BJ (cell line): ENCODE measurements around the gene SMCO1. TPM values are rescaled to one million over a fixed set of nuclear protein-coding genes. Genes with fewer than 3 reads are reported as not detected.
"Not testable (repeated sequence)": the region's sequence is repeated elsewhere in the genome, so short reads cannot be mapped to it uniquely, and the experiment has no call there.

Experiments used
- CTCF ChIA-PET: fragments of 350-600 bp; formaldehyde crosslinking; extraction: SDS; loops from one replicate; lab custom pipeline; 2021; ENCODE audit warnings: antibody characterized with exemption, inconsistent platforms; lab: Yijun Ruan, JAX
- POLR2A ChIA-PET: fragments of 300-600 bp; sonication (Branson Sonifier 250); formaldehyde crosslinking; extraction: SDS; loops from one replicate; lab custom pipeline; 2021; ENCODE audit warnings: antibody characterized with exemption; lab: Charles Lee
- DNase-seq: peaks from one replicate; pipeline ENCODE4 v3.0.0-alpha.2; 2011; ENCODE audit warnings: low read depth
- H3K27me3 ChIP-seq: 2 replicates; pipeline ENCODE4 v1.6.0; 2011; ENCODE audit warnings: low read length; ENCODE audit not compliant: control insufficient read depth, insufficient read depth
- H3K36me3 ChIP-seq: 2 replicates; pipeline ENCODE4 v1.5.1; 2011; ENCODE audit warnings: low read length; ENCODE audit not compliant: control insufficient read depth, insufficient read depth
- H3K4me3 ChIP-seq: 2 replicates; pipeline ENCODE4 v1.5.1; 2011; ENCODE audit warnings: low read depth, mild to moderate bottlenecking, control low read depth, low read length
- polyA plus RNA-seq: library from polyadenylated mRNA; depleted of rRNA; stranded (reverse); fragments of >200 nt; gene quantifications from 2 replicates; pipeline ENCODE4 v1.2.3, GENCODE V29; 2011
- TF ChIP-seq, protein P1 (sequence below): IDR thresholded peaks from 2 replicates; pipeline ENCODE4 v1.5.1; 2011; ENCODE audit warnings: low read depth, mild to moderate bottlenecking, control low read depth, inconsistent platforms, low read length, moderate library complexity; ENCODE audit not compliant: insufficient read depth

SMCO1 gene
- polyA plus RNA-seq, 1 experiment: not detected

- POLR2A ChIA-PET: no interaction called here
Observed at GRCh38 chr3:196471551-196471950, 43.6 kb downstream of the SMCO1 start.

DNA sequence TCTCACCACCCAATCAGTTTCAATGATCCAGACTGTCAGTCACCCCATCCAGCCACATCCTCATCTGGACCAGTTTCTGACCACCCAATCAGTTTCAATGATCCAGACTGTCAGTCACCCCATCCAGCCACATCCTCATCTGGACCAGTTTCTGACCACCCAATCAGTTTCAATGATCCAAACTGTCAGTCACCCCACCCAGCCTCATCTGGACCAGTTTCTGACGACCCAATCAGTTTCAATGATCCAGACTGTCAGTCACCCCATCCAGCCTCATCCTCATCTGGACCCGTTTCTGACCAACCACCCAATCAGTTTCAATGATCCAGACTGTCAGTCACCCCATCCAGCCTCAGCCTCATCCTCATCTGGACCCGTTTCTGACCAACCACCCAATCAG, 45.0 kb downstream of the SMCO1 start:
- H3K27me3 ChIP-seq, H3K36me3 ChIP-seq, H3K4me3 ChIP-seq, POLR2A ChIA-PET, DNase-seq, CTCF ChIA-PET: not testable (repeated sequence)

More at GRCh38 chr3:196471551-196471950, 43.6 kb downstream of the SMCO1 start:
- TF ChIP-seq, protein P1, sequence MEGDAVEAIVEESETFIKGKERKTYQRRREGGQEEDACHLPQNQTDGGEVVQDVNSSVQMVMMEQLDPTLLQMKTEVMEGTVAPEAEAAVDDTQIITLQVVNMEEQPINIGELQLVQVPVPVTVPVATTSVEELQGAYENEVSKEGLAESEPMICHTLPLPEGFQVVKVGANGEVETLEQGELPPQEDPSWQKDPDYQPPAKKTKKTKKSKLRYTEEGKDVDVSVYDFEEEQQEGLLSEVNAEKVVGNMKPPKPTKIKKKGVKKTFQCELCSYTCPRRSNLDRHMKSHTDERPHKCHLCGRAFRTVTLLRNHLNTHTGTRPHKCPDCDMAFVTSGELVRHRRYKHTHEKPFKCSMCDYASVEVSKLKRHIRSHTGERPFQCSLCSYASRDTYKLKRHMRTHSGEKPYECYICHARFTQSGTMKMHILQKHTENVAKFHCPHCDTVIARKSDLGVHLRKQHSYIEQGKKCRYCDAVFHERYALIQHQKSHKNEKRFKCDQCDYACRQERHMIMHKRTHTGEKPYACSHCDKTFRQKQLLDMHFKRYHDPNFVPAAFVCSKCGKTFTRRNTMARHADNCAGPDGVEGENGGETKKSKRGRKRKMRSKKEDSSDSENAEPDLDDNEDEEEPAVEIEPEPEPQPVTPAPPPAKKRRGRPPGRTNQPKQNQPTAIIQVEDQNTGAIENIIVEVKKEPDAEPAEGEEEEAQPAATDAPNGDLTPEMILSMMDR: no peak
- DNase-seq: peak; percentile 17
- Histone ChIP-seq H3K27me3 (no peaks in the 10 kb centered on the region), H3K36me3 (peaks cover 6% of the 10 kb centered on the region), H3K4me3 (no peak overlapping the region)
- CTCF ChIA-PET: interaction anchor here (0.9 kb wide), 1 partner anchor 15 kb away, joined by 3 read pairs; no protein-coding TSS in a partner anchor

DNA sequence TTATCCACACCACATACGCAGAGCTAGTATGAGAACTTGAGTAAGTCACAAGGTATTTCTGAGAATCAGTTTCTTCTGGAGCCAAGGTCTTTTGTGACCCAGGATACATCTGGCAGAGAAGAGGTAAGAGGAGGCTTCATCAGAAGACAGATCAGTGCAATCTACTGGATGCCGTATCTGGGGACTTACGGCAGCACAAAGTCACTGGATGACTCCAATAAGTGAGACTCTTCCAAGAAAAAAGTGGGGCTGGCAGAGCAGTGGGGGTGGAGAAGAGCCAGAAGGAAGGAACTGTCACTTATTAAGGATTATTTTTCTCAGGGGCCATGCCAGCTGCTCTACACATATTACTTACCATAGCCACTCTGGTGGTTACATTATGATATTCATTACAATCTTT, 51.3 kb downstream of the SMCO1 start:
- no peak for DNase-seq
- H3K27me3 ChIP-seq: no peaks in the 10 kb centered on the region
- CTCF ChIA-PET: no interaction called here
- POLR2A ChIA-PET: no interaction called here
- TF ChIP-seq, protein P1: no peak
- no peak overlapping the region for H3K4me3 ChIP-seq
- H3K36me3 ChIP-seq: no peaks in the 10 kb centered on the region; the same call in 1 of the 2 replicates

DNA sequence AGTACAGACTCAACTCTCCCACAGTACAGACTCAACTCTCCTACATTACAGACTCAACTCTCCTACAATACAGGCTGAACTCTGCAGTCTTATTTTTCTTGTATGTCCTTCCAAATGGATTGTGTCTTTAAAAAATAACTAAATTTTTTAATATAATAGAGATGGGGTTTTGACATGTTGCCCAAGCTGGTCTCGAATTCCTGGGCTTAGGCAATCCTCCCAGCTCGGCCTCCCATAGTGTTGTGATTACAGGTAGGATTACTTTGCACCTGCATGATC, 51.7 kb downstream of the SMCO1 start:
- POLR2A ChIA-PET: no interaction called here
- H3K27me3 ChIP-seq: no peaks in the 10 kb centered on the region
- no peaks in the 10 kb centered on the region; the same call in 1 of the 2 replicates for H3K36me3 ChIP-seq
- CTCF ChIA-PET: no interaction called here
- DNase-seq: no peak
- TF ChIP-seq, protein P1: no peak
- no peak overlapping the region for H3K4me3 ChIP-seq

DNA sequence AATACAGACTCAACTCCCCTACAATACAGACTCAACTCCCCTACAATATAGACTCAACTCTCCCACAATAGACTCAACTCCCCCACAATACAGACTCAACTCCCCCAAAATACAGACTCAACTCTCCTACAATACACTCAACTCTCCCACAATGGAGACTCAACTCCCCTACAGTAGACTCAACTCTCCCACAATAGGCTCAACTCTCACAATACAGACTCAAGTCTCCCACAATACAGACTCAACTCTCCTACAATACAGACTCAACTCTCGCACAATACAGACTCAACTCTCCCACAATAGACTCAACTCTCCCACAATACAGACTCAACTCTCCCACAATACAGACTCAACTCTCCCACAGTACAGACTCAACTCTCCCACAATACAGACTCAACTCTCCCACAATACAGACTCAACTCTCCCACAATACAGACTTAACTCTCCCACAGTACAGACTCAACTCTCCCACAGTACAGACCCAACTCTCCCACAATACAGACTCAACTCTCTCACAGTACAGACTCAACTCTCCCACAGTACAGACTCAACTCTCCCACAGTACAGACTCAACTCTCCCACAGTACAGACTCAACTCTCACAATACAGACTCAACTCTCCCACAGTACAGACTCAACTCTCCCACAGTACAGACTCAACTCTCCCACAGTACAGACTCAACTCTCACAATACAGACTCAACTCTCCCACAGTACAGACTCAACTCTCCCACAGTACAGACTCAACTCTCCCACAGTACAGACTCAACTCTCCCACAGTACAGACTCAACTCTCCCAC, 52.3 kb downstream of the SMCO1 start:
- H3K4me3 ChIP-seq, DNase-seq, H3K36me3 ChIP-seq, H3K27me3 ChIP-seq, CTCF ChIA-PET, POLR2A ChIA-PET: not testable (repeated sequence)

DNA sequence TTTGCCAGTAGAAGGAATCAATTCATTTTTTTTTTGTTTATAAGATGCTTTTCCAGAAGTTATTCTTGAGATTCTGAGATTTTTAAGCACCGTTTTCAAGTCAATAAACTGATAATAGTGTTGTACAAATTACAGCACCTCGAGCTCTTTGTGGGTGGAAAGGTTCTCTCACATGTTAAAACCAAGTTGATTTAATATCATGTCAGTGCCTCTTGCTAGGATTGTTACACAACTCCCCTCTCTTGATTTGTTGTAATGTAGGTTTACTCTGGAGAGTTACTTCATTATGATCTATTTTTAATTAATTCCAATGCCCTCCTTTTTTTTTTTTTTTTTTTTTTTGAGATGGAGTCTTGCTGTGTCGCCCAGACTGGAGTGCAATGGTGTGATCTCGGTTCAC, 57.1 kb downstream of the SMCO1 start:
- no peaks in the 10 kb centered on the region for H3K36me3 ChIP-seq
- DNase-seq: no peak
- TF ChIP-seq, protein P1: no peak
- ChIA-PET POLR2A (no interaction called here), CTCF (interaction anchor here (0.7 kb wide), 1 partner anchor 70 kb away, joined by 3 read pairs; no protein-coding TSS in a partner anchor)
- no peaks in the 10 kb centered on the region for H3K27me3 ChIP-seq
- no peak overlapping the region for H3K4me3 ChIP-seq

- POLR2A ChIA-PET, DNase-seq, H3K36me3 ChIP-seq, H3K27me3 ChIP-seq, H3K4me3 ChIP-seq: not testable (repeated sequence)
- CTCF ChIA-PET: interaction anchor here (0.7 kb wide), 1 partner anchor 71 kb away, joined by 3 read pairs; no protein-coding TSS in a partner anchor
Observed at GRCh38 chr3:196457470-196457869, 57.7 kb downstream of the SMCO1 start.
